HG02642 (cell line): ENCODE measurements around the gene DMRT1.

ENCODE experiments used
- ATAC-seq: cut with Tn5 transposase; IDR thresholded peaks from one replicate; pipeline ENCODE4 v1.9.1; 2021; ENCODE audit warnings: mild to moderate bottlenecking; ENCODE audit not compliant: unreplicated experiment, poor library complexity

DMRT1 gene

DNA sequence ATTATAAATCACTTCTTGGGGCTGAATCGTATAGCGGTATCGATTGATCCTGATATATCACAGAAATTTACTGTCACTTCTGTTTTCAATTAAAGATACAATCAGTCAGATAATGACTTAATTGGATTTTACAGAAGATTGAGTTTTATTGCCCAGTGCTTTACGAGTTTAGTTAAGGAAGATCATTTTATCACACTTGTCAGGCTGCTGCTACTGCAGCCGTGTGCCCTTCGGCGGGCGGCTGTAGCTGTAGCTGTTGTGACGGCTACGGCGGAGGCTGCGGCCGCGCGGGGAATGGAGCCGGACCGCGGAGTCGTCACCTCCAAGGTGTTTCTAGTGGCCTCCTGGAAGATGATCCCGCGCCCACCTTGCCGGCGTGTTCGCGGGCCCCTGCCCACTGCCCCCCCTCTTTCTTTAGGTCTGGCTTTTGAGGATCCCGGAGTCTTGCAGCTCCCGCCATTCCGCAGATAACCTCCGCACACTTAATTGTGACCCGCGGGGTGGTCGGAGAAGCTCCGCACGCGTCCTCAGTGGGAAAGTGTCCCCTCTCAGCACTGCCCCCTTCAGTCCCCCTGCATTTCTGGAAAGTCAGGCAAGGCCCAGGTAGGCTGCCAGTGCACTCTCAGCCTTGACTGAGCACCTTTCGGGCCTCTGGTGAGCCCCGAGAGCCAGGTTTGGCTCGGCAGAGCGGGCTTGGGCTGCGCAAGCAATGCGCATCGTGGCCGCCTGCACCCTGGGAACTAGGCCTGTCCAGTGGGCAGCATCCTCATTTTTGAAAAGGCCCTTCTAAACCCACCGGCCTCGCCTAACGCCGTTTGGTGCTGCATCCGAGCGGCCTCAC is 128.0 kb downstream of the DMRT1 start:
- ATAC-seq = no peak

DNA sequence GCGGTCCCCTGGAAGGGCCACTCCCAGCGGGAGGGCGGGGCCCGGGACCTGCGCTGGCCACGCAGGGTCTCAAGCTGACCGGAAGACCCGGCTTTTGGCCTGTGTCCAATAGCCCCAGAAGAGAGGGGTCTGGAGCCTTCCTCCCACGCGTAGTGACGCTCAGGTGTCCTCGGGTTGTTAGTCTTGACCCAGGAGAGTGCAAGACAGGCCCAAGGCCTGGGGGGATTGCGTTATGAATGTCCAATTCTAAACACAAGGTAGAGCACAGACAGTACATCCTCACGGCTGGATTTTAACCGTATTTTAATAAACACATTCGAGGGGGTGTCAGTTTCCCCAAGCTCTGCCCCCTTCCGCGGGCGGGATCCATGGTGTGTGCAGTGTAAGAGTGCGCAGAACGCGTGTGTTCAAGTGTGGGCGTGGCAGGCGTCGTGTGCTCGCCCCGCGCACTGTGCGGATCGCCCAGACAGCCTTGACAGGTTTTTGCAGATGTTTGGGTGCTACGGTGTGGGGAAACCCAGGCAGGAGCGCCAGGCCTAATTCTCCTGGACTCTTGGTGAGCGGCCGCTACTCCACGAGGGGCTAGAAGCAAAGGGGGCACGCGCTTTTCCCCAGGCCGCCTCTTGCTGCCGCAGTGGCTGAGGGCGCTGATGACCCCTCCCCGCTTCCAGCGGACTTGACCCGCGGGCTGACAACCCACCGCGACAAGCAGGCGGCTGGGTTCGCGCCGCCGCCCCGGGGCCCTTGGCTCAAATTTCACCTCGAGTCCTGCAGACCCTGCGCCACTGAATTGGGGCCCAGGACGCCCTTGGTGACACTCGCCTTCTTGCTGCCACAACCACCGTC is 128.9 kb downstream of the DMRT1 start:
- ATAC-seq = no peak

- ATAC-seq = no peak
Observed at GRCh38 chr9:971901-972500, 130.5 kb downstream of the DMRT1 start.

GRCh38 chr9:972501-973294 is 131.2 kb downstream of the DMRT1 start:
- no peak for ATAC-seq

GRCh38 chr9:973295-973834 is 131.9 kb downstream of the DMRT1 start:
- no peak for ATAC-seq

GRCh38 chr9:974031-974995 is 132.8 kb downstream of the DMRT1 start:
- no peak for ATAC-seq

GRCh38 chr9:974996-975739 is 133.7 kb downstream of the DMRT1 start:
- no peak for ATAC-seq

DNA sequence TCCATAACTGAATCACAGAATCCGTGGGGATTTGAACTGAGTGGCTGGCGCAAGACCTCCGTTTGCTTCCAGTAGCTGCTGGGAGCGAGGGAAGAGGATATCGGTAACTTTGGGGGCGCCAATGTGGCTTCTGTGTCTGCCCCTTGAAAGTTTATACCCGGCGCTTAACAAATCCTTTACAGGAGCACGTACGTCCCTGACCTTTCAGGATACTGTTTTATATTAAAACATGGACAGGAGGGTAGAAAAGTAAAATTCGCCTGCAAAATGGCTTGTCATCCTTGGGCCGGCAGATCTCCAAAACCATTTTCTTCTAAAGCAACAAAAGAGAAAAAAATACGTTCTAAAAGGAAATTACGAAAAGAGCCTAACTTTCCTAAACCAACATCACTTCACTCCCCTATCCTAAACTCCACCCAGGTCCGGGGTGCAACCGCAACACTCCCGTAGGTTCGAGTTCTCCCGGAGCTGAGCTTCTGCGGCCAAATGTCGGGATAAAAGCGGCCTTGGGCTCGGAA is 134.3 kb downstream of the DMRT1 start:
- no peak for ATAC-seq

DNA sequence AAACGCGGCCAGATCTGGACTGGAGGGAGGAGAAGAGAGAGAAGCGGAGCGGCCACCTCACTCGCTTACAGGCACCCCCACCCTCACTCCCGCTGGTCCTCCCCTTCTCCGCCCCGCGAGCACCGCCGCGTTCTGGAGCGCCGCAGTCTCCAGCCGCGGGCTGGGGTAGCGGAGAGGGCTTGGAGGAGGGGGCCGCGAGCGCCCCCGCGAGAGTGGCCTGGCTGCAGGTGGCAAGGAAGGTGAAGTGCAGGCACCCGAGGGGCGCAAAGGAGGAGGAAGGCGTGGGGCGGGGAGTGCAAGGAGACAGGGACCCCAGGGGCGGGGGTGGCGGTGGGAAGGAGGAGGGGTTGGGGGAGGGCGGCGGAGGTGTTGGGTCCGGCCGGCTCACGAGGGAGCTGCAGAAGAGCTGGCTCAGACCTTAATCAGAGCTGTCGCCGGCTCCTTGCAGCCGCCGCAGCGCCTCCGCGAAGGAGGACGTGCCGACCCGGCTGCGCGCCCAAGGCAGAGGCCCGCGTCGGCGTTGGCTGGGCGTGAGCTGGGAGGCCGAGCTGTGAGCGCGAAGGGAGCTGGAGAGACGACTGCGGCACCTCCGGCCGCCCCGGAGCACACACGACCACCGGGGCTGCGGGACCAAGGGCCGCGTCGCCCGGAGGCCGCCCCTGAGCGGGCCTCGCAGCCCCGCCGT is 134.9 kb downstream of the DMRT1 start, which contains the start of gene DMRT3:
TSS of gene DMRT3 (plus strand) at position 398 of the 685 bp plus-strand sequence. CDS start 347 bp downstream, outside the sequence.
- no peak for ATAC-seq

- no peak for ATAC-seq
Observed at GRCh38 chr9:976943-977837, 135.7 kb downstream of the DMRT1 start.

- ATAC-seq = no peak
Observed at GRCh38 chr9:977838-978830, 136.6 kb downstream of the DMRT1 start.

DNA sequence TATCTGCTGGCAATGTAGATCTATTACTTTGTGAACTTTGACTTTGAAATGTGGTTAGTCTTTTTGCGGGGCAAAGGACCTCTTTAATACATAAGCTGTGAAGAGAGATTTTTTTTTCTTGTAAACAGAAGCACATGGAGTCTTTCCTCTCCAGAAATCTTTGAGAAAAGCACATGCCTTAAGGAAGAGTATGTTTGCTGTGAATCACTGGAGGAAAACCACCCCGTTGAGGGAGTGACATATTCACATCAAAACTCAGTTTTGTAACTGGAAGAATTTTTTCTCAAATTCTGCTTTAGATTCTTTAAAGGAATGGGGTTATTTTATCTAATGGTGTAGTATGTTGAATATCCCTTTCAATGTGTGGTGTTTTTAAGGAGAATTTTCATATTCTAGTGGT is 138.5 kb downstream of the DMRT1 start:
- ATAC-seq = no peak

DNA sequence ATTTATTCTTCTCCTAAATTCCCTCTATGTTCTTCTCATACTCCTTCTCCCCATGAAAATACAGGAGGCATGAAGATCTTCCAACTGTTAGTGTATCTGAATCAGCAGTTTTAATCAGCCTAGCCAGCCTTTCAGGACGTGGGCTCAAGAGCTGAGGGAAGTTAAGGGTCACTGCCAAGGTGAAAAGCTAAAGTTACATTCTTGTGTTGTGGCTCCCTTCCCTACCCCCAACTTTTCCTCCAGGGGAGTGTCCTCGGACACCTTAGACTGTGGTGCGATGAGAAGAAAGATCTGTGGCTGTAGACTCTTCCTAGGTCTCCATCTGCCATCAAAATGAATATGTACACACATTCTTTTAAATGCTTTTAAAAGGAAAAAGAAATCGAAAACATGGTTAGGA is 139.1 kb downstream of the DMRT1 start:
- no peak for ATAC-seq

GRCh38 chr9:981491-981898 is 140.0 kb downstream of the DMRT1 start:
- ATAC-seq = no peak
